Left ventricle myocardium inferior (tissue), 1 donor: Measurements from ENCODE around the gene TRMT2A. TPM values are rescaled to one million over a fixed set of nuclear protein-coding genes. Genes with fewer than 3 reads are reported as not detected.

ENCODE experiments used
- DNase-seq: peaks from one replicate; pipeline ENCODE4 v3.0.0-alpha.2; 2020
- H3K27ac ChIP-seq: fragments of 200-600 bp; replicated peaks from 2 replicates; pipeline ENCODE4 v1.8.0; 2021
- H3K27me3 ChIP-seq: fragments of 200-600 bp; 2 replicates; pipeline ENCODE4 v1.8.0; 2021; ENCODE audit warnings: low read depth
- H3K36me3 ChIP-seq: fragments of 200-600 bp; 2 replicates; pipeline ENCODE4 v1.8.0; 2021
- H3K4me1 ChIP-seq: fragments of 200-600 bp; 2 replicates; pipeline ENCODE4 v1.8.0; 2021
- H3K4me3 ChIP-seq: fragments of 200-600 bp; 2 replicates; pipeline ENCODE4 v1.8.0; 2021; ENCODE audit warnings: mild to moderate bottlenecking, moderate library complexity
- H3K9me3 ChIP-seq: fragments of 200-600 bp; replicated peaks from 2 replicates; pipeline ENCODE4 v1.8.0; 2021
- intact Hi-C: fragments of 100-400 bp; cut with micrococcal nuclease; formaldehyde crosslinking; loops from one replicate; pipeline ENCODE4 v1.11.0; 2022
- total RNA-seq: library from RNA; stranded (reverse); fragmentation: NEBNext Ultra II Directional; extraction: Animal tissue kit (Norgen Biotek cat#: 25700); gene quantifications from one replicate; pipeline ENCODE4 v1.2.1, GENCODE V29; 2021
- TF ChIP-seq, protein P1 (sequence below): fragments of 200-600 bp; IDR thresholded peaks from 2 replicates; pipeline ENCODE4 v1.8.0; 2021; ENCODE audit warnings: antibody characterized with exemption, mild to moderate bottlenecking, borderline replicate concordance
- donor health status: DM: no; HTN: yes; CAD: no; lungs with severe emphysema.

Gene TRMT2A
- total RNA-seq, 1 donor from 2014 or later, result 27.8 TPM

DNA sequence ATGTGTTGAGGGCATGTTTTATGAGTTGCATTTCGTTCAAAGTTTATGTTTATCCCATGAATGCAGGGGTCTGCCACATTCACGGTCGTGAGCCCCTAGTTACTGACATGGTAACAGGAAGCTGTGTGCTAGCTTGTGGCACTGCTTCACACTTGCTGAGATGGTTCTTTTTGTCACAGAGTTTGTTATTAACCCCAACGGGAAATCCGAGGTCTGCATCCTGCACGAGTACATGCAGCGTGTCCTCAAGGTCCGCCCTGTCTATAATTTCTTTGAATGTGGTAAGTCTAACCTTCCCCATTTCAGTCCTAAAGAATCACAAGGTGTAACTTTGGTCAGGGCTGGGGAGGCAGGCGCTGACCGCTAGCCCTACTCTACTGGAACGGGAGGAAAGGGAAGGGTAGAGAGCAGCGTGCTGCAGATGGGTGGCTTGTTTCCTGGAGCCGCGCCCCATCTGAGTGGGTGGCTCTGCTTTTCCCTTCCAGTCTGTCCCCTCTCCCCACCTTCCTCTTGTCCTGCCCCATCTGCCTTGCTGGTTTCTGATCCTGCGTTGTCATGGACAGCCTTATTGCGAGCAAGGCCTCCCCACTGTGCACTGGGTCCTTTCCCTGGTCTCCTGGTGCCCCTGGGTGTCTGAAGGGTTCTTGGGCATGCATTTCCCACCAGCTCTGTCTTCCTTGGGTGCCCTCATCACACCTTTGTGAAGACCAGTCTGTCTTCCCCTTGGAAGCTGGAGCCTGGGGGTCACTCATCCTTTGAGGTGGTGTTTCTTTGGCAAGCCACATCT, 25.1 kb downstream of the TRMT2A start:
- peaks cover 9% of the 10 kb centered on the region for H3K4me1 ChIP-seq
- no peak overlapping the region for H3K27ac ChIP-seq
- no peaks in the 10 kb centered on the region for H3K27me3 ChIP-seq
- TF ChIP-seq, protein P1, sequence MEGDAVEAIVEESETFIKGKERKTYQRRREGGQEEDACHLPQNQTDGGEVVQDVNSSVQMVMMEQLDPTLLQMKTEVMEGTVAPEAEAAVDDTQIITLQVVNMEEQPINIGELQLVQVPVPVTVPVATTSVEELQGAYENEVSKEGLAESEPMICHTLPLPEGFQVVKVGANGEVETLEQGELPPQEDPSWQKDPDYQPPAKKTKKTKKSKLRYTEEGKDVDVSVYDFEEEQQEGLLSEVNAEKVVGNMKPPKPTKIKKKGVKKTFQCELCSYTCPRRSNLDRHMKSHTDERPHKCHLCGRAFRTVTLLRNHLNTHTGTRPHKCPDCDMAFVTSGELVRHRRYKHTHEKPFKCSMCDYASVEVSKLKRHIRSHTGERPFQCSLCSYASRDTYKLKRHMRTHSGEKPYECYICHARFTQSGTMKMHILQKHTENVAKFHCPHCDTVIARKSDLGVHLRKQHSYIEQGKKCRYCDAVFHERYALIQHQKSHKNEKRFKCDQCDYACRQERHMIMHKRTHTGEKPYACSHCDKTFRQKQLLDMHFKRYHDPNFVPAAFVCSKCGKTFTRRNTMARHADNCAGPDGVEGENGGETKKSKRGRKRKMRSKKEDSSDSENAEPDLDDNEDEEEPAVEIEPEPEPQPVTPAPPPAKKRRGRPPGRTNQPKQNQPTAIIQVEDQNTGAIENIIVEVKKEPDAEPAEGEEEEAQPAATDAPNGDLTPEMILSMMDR, result no peak
- H3K36me3 ChIP-seq, result peaks cover 100% of the 10 kb centered on the region
- no peak for DNase-seq
- H3K4me3 ChIP-seq, result no peak overlapping the region
- intact Hi-C loops, result no loop called here
- peaks cover 4% of the 10 kb centered on the region for H3K9me3 ChIP-seq

DNA sequence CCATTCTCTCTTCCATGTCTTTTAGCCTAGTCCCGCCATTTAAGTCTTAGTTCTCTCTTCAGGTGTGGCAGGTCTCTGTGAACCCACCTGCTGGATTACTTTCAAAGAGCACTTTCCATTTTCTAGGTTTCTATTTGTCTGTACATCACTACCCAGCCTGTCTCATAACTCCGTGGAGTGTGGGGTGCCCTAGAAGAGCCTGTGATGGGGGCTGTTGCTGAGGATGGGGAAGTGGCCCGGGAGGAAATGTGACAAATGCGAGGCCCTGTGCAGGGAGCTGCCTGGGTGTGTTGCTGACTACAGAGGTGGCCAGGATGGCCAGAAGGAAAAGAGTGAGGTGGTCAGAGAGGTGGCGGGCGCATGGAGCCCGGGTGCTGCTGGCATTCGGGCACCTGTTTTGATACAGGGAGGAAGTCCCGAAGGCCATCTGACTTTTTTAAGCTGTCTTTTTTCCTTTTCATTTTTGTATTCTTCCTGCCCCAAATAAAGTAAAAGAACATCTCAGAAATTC, 26.2 kb downstream of the TRMT2A start:
- no peak for DNase-seq
- Histone ChIP-seq H3K27ac (no peak overlapping the region), H3K4me1 (peaks cover 15% of the 10 kb centered on the region), H3K27me3 (no peaks in the 10 kb centered on the region), H3K9me3 (no peaks in the 10 kb centered on the region), H3K36me3 (peaks cover 100% of the 10 kb centered on the region), H3K4me3 (no peak overlapping the region)
- TF ChIP-seq, protein P1, result no peak
- intact Hi-C loops, result no loop called here

GRCh38 chr22:20089977-20090729, 26.9 kb downstream of the TRMT2A start:
- DNase-seq, result no peak
- intact Hi-C loops, result no loop called here
- no peak overlapping the region for H3K4me3 ChIP-seq
- H3K27me3 ChIP-seq, result no peaks in the 10 kb centered on the region
- TF ChIP-seq, protein P1, result no peak
- H3K27ac ChIP-seq, result no peak overlapping the region
- H3K36me3 ChIP-seq, result peaks cover 97% of the 10 kb centered on the region
- H3K4me1 ChIP-seq, result peaks cover 22% of the 10 kb centered on the region
- H3K9me3 ChIP-seq, result no peaks in the 10 kb centered on the region

GRCh38 chr22:20089226-20089976, 27.6 kb downstream of the TRMT2A start:
- no peak for DNase-seq

GRCh38 chr22:20088263-20088648, 28.8 kb downstream of the TRMT2A start:
- DNase-seq, result no peak
- Histone ChIP-seq H3K36me3 (peaks cover 78% of the 10 kb centered on the region), H3K9me3 (no peaks in the 10 kb centered on the region), H3K4me3 (no peak overlapping the region), H3K27ac (no peak overlapping the region), H3K27me3 (no peaks in the 10 kb centered on the region), H3K4me1 (peaks cover 32% of the 10 kb centered on the region)
- TF ChIP-seq, protein P1, result no peak
- intact Hi-C loops, result no loop called here

More at GRCh38 chr22:20089226-20089976, 27.6 kb downstream of the TRMT2A start:
- Histone ChIP-seq H3K27me3 (no peaks in the 10 kb centered on the region), H3K9me3 (no peaks in the 10 kb centered on the region), H3K36me3 (peaks cover 90% of the 10 kb centered on the region), H3K27ac (no peak overlapping the region), H3K4me1 (peaks cover 29% of the 10 kb centered on the region), H3K4me3 (no peak overlapping the region)
- intact Hi-C loops, result no loop called here
- TF ChIP-seq, protein P1, result no peak
